ENCODE results near the gene MOK.

MOK gene

DNA sequence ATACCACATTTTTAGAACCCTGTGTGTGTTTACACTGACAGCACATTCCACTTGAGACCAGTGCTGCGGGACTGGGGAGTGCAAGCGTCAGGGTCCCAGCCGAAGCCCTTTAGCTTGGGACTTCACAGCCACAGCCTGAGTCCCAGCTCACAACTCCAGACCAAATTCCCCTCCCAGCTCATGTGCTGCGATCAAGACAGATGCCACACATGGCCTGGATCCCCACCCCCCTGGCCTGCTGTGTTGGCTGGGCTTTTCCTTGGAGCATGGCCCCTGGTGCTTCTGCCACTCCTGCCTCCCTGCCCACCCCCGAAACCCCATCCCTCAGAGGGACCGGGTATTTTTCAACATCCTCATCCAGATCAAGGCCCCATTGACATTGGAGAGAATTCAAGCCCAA is 101.6 kb downstream of the MOK start:
- DNase-seq (ENCODE audit: low read depth) = no peak

DNA sequence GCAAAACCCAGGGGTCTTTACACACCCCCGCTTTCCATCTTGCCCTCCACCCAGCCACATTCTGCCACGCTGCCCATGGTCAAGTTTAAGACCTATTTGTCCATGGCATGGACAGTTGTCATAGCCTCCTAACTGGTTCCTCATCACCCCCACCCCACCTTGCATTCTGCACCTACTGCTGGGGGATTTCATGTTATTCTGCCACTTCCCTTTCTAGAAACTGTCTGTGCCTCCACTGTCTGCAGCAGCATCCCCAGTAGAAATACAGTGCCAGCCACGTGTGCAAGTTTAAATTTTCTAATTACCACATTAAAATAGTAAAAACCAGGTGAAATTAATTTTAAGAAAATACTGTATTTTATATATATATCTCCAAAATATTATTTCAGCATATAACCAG is 102.0 kb downstream of the MOK start:
- no peak for DNase-seq (ENCODE audit: low read depth)

DNA sequence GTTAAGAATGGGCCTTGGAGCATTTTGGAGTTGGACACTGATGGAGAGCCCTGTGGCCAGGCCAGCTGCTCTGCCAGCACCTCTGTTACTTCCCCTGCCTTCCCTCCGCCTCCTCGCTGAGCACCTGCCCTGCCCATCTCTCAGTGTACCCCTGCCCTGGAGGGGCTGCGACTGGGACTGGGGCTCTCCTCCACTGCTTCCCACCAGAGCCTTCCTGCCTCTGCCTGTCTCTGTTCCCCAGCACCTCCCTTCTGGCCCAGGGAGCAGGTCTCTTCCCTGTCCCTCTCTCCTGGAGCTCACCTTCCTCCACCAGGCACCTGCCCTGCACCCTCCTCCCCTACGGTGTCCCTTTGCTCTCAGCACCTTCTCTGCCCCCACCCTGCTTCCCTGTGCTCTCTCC is 103.2 kb downstream of the MOK start:
- no peak for DNase-seq (ENCODE audit: low read depth)

DNA sequence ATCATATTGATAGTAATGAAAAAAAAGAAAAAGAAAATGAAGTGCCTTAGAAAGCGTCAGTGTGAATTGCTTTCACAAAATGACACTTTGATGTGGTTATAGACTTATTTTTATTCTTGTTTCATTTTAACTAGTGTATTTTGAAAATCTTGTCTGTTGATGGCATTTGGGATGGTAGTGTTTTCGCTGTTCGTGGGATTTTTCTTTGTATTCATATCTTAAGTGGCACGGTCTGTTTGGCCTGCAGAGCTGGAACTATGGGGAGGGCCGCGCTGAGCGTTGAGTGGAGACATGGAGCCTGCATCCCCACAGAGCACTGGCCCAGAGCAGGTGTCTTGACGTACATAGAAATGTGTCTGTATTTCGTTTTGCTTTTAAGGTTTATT is 103.6 kb downstream of the MOK start:
- no peak for DNase-seq (ENCODE audit: low read depth)

DNA sequence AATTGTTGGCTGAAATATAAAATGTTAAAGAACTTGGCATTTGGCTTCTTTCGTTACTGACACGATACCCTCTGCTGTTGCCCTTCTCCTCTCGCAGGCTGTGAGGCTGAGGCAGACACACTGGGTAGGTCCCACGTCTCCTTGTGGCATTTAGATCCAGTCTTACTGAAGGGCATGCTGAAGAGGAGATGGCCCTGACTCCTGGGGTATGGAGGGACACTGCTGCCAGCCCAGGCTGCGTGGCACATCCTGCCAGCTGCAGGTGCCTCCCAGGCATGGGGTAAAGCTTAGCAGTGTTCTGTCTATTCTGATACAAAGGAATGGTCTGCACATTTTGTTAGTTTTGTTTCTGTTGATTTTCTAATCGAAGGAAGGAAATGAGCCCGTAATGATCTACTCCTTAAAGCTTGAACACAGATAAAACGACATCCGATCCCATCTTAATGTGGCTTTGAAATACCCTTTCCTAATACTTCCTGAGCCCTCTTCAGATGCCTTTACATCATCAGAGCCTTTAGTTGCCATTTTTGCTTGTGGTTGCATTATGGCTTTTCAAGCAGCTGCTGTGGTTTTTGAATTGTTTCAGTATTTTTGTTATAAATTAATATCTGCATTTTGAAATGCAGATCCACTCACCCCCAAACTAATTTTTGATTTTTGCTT is 104.1 kb downstream of the MOK start:
- no peak for DNase-seq (ENCODE audit: low read depth)

DNA sequence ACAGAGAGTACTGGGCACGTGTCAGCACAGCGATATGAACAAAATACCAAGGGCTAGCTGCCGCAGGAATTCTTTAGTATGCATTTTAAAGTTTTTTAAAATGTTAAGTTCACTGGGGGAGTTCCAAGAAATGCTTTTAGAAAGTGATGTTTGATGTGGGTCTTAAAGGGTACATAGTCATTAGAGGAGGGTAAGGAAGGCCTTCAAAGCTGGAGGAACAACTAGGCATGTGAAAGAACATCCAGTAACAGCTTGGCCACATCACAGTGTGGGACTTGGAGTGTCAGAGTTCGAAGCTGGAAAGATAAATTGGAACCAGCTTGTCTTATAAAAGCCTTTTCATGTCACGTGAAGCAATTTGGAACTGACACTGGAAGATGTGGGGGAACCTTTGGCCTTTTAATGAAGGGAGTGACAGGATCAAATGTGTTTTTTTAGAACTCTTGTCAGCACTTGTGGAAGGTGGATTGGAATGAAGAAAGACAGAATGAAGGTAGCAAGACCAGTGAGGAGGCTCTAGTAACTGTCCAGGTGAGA is 107.6 kb downstream of the MOK start:
- DNase-seq (ENCODE audit: low read depth) = no peak

DNA sequence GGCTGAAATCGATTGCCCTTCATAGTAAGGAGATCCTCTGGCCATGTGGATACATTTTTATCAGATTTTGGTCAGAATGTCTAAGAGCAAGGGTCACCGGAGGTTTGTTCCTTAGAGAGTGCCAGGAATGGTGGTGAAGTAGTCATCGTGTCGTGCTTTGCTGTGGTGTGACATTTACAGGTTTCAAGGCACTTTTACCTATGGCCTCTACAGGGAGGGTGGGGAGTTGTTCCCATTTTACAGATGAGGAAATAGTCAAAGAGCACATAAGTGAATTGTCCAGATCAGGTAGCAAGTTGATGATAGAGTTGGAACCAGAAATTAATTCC is 108.1 kb downstream of the MOK start:
- DNase-seq (ENCODE audit: low read depth) = no peak

DNA sequence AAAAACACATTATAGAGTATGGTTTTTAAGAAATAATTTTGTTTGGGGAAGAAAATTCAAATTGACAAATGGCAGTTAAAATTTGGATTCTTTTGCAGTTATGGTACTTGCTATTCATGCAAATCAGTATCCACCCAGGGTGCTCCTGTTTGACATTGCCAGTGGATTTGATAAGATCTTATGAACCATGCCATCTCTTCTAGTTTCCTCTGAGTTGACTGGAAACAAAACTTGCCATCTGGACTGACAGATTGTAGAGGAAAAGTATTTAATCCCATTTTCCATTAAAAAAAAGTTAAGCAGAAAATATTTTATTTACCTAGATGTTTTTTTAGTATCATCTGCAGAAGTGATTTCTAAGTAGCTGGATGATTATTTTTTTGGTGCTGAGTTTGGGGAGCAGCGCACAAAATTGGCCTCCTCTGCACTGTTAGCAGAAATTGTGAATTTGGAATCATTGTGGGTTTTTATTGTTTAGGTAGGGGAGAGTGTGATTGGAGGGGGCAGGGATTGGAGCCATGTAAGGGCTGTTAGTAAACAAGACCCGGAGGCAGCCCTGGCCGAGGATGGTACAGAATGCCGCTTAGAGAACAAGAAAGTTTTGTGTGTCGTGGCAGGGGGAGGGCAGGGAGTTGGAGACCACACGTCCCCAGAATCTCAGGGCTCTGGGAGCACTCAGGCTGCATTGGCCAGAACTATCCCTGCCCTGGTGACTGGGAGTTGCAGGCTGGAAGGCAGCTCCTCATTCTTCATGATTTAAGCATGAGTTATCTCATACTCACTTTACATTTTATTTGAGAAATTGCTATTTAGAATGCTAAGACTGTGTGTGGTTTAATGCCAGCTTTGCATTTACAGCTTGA is 108.7 kb downstream of the MOK start:
- DNase-seq (ENCODE audit: low read depth) = no peak

DNA sequence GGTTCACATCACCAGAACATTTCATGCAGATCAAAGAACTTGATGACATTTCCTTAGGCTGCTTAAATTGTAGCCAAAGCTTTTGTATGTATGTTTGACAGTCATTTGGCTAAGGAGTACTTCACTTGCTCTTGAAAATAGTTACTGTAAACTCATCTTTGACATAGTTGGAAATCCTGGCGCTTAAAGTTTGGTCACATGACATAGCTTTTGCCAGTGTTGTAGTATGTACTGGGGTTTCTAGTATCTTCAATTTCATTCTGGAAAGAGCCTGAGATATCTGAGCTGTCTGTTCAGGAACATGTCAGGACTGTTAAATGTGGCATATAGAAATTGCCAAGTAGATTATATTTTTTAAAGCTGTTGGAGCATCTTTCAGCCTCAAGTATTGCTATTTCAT is 109.5 kb downstream of the MOK start:
- DNase-seq (ENCODE audit: low read depth) = no peak

DNA sequence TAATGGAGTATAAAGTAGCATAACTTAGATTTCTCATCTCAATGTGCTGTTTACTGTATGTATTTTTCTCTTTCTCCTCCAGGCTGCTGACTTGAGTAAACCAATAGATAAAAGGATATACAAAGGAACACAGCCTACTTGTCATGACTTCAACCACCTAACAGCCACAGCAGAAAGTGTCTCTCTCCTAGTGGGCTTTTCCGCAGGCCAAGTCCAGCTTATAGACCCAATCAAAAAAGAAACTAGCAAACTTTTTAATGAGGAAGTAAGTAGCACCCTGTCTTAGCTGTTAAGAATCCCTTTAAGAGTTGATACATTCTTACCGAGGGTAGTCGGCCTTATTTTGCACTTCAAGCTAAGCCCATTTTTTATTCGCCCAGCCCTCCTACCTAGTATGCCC is 110.1 kb downstream of the MOK start:
- no peak for DNase-seq (ENCODE audit: low read depth)

DNA sequence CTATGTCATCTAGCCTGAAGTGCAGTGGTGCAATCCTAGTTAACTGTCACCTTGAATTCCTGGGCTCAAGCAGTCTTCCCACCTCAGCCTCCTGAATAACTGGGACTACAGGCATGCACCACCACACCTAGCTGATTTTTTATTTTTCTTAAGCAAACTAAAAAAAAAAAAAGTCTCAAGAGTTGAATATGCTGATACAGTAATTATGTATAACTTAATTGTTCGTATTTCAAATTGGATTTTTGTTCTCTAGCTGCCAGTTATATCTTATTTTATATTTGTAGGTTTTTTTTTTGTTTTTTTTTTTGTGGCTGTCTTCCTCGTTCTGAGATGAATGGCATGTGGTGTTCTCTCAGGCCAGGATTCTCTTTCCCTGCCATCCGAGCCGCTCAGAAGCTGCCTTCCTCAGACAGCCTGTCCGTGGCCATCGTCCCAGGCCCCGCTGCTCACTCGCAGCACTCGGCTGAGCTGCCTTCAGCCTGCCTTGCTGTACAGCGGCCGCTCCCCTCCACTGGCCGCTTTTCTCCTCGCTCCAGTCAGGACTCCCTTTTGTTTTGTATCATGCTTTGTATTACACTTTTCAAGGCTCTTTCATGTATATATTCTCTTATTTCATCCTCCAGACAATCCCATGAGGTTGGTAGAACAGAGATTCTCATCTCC is 112.0 kb downstream of the MOK start:
- no peak for DNase-seq (ENCODE audit: low read depth)

DNA sequence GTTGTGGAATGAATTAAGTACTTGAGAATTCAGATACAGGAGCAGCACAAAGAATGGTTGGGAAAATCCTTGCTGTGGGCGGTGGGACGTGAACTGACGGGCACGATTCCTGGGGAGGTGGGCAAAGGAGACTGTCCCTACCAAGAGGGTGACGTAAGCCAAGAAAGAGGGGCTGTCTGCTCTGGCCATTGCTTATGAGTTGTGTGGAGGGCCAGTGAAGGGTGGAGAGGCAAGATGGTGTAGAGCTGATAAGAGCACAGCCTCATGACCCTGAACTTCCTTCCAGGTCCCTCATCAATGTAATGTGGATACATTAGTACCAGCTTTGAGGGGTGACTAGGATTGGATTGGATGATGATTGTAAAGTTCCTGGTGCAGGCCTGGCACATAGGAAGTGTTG is 115.1 kb downstream of the MOK start:
- DNase-seq (ENCODE audit: low read depth) = no peak

DNA sequence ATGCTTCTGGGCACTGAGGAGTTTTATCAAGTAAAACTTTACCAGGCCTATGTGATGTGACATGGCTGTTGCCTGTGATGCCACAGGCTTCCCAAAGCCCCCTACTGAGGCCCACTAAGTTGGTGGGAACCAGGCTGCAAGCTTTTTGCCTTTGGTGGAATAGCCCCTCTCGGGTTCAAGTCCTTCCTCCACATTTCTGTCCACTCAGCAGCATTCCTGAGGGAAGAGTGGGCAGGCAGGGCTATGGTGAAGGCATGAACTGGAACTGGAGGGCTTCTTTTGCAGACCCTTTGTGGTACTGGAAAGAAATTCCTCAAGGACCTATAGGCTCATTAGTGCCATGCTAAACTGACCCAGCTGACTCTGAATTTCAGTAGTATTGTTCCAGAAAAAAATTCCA is 116.8 kb downstream of the MOK start:
- DNase-seq (ENCODE audit: low read depth) = no peak

DNA sequence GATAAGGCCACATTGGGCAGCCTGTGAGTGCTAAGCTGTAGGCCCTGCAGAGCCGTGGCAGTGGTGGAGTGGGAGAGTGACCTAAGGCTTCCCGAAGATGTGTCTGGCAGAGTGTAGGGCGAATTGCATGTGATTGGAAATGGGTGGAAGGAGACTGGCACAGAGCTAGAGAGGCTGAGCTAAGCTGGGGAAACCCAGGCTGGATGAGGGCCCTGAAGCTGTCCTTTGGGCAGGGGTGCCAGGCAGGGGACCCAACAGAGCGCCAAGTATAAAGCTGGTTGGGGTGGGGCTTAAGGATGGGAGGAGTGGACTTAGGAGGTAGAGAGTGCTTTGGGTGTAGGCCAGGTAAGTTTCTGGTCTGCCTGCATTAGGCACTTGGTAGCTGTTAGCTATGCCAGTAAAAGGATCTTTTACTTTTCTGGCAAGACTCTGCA is 117.4 kb downstream of the MOK start:
- no peak for DNase-seq (ENCODE audit: low read depth)

DNA sequence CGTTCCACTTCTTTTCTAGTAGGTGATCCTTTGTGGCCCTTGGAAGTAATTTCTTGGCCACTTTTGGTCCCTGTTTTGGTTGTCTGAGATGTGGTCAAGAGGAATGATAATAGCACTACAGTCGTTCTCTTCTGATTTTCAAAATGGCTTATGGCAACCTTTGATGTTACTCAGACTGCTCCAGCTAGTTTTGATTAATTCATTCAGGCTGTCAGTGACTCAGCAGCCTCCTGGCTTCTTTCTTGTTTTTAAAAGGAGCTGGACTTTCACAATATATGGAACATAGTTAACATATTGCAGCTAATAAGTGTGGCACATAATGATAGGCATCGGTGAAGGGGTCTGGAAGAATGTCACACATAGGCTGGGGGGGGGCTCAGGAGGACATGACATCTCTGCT is 117.9 kb downstream of the MOK start:
- peak; percentile 40 for DNase-seq (ENCODE audit: low read depth)

DNA sequence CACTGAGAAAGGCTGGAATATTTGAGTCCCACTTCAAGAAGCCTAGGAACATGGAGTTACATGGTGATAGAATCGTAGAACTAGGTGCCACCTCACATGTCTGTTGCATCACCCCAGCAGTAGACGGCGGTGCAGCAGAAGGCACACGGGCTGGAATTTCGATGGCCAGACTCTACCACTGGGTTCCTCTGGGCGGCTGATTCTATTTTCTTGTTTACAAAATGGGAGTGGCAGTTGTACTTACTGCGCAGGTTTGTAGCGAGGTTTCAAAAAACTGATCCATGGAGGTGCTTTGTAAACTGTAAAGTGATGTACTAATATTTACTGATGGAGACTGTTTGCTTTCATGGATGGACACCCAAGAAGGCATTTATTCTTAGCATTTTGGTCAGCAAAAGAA is 119.6 kb downstream of the MOK start:
- no peak for DNase-seq (ENCODE audit: low read depth)

DNA sequence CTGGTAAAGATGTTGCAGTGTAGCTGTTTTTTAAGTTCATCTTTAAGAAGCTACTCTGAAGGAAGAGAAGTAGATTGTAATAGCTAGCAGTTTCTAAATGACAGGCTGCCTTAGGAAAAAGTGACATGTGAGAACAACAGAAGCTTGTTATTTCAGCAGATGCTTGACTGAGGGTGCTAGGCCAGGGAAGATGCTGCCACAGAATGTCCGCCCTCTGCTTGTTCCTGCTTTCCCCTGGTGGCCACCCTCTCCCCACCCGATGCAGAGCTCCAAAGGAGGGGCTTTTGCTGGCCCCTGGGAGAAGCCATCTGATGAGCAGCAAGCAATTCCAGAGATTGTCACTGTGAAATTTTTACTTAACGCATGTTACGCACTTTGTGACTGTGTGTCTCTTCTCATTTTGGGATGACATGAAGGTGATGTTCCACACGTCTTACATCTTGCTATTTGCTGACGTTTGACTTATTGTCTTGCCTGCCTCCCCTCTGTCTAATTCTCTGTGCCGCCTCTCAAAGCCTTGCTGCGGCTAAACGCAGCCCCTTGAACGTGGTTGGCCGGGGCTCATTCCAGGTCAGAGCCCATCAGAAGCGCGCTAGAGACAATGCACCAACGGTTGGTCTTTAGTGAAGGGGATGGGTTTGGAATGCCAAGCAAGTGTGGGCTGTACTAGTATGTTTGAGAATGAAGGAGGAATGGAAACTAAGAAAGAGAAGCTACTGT is 120.5 kb downstream of the MOK start:
- no peak for DNase-seq (ENCODE audit: low read depth)

DNA sequence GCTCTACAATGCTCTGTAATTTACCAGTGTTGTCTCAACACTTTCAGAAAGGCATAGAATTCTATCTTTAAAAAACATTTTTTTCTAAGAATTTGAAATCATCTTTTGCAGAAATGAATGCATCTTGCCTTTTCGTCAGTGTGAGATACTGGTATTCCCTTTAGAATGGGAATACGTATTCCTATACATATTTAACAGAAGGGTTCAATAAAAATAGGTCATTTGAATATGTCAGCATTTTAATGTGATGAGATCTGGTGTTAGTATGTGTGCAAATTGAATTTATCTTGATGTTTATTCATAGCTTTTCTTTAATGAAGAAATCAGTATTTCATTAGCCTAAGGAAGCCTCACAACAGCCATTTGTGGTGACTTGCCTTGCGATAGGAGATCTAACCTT is 121.1 kb downstream of the MOK start:
- no peak for DNase-seq (ENCODE audit: low read depth)

DNA sequence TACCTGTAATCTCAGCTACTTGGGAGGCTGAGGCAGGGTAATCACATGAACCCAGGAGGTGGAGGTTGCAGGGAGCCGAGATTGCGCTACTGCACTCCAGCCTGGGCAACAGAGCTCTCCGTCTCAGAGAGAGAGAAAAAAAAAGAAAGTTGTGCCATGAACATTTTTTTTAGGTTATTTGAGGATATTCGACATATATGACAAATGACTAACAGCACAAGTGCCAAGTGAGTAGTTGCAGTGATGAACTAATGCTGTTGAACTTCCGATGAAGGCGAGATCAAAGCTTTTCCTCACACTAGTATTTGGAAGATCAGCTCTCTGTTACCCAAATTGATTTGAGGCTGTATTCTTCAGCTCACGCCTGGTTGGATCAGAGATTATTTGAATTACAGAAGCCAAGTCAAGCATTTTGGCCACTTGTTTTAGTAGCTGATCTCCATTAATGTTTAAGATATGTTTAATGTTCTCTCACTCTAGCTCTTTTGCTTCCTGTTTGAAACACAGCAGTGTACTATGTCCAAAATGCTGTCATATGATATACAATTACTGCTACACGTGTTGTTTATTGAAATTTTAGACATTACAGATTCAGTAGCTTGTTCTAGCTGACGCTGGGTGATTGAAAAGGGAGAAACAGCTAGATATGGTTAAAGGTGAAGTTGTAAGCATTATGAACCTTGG is 121.9 kb downstream of the MOK start:
- DNase-seq (ENCODE audit: low read depth) = peak; percentile 9

DNA sequence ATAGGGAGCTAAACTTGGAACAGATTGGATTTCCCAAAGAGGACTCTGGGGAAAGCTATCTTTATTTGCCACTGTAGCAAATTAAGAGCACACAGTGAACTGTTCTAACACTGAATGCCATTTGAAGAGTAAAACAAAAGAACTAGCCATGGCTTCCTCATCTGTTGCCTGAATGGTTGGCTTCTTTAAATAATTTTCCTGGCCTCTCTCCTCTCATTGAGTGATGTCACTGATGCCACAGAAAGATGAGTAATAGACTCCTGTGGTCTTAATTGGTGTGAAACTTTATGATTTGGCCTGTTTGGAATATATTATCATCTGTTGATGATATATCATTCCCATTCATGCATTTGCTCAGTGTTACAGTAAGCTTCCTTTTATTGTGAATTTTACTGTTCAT is 122.8 kb downstream of the MOK start:
- peak; percentile 30 for DNase-seq (ENCODE audit: low read depth)

DNA sequence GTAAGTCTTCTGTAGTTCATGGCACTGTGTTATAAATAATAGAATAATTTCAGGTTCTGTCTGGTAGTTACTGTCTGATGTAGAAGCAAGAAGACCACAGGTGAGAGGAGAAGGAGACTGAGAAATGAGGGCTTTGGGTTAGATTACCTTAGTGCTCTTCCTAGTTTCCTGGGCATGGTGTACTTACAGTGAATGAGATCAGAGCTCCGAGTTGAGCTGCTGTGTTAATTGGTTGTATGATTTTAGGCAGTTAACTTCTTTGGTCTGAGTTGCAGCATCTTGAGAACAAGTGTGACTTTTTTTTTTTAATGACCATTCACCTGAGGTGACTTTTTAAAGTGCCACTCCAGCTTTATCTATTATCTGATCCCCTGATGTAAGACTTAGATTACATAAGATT is 123.8 kb downstream of the MOK start:
- no peak for DNase-seq (ENCODE audit: low read depth)
